HT-29 (cell line): Measurements from ENCODE around the gene CD200. TPM values are rescaled to one million over a fixed set of nuclear protein-coding genes. Genes with fewer than 3 reads are reported as not detected.
"Not testable (repeated sequence)": the region's sequence is repeated elsewhere in the genome, so short reads cannot be mapped to it uniquely, and the experiment has no call there.

Source experiments
- DNase-seq: peaks from one replicate; pipeline ENCODE4 v3.0.0-alpha.2; 2015; ENCODE audit warnings: low spot score
- total RNA-seq: library from RNA; depleted of rRNA; stranded (reverse); fragments of >200 nt; shearing (Covaris generic); gene quantifications from 2 replicates; pipeline ENCODE4 v1.2.3, GENCODE V29; 2014

CD200 gene
- total RNA-seq, 1 experiment from 2014 or later = 0.71 TPM

- DNase-seq = no peak
Measured at GRCh38 chr3:112357930-112358780, 25.2 kb downstream of the CD200 start.

- DNase-seq = no peak
Measured at GRCh38 chr3:112360561-112360960, 27.6 kb downstream of the CD200 start.

GRCh38 chr3:112362221-112362620 is 29.3 kb downstream of the CD200 start:
- DNase-seq = no peak

GRCh38 chr3:112364291-112364690 is 31.3 kb downstream of the CD200 start:
- no peak for DNase-seq

GRCh38 chr3:112365035-112365434 is 32.1 kb downstream of the CD200 start:
- DNase-seq = no peak

GRCh38 chr3:112365636-112366035 is 32.7 kb downstream of the CD200 start:
- DNase-seq = no peak

- no peak for DNase-seq
Measured at GRCh38 chr3:112366522-112366921, 33.6 kb downstream of the CD200 start.

- DNase-seq = no peak
Measured at GRCh38 chr3:112371569-112371968, 38.6 kb downstream of the CD200 start.

- DNase-seq = no peak
Measured at GRCh38 chr3:112372396-112372795, 39.4 kb downstream of the CD200 start.

- no peak for DNase-seq
Measured at GRCh38 chr3:112373476-112373875, 40.5 kb downstream of the CD200 start.

GRCh38 chr3:112373924-112374323 is 41.0 kb downstream of the CD200 start:
- DNase-seq = no peak

GRCh38 chr3:112374333-112374734 is 41.4 kb downstream of the CD200 start:
- DNase-seq = no peak

- no peak for DNase-seq
Measured at GRCh38 chr3:112375117-112375516, 42.2 kb downstream of the CD200 start.

- DNase-seq = no peak
Measured at GRCh38 chr3:112376241-112376911, 43.4 kb downstream of the CD200 start.

GRCh38 chr3:112376992-112377391 is 44.0 kb downstream of the CD200 start:
- DNase-seq = no peak

GRCh38 chr3:112377568-112378071 is 44.7 kb downstream of the CD200 start:
- no peak for DNase-seq

- DNase-seq = not testable (repeated sequence)
Measured at GRCh38 chr3:112378347-112378746, 45.4 kb downstream of the CD200 start.

- DNase-seq = no peak
Measured at GRCh38 chr3:112379020-112379690, 46.2 kb downstream of the CD200 start.

- no peak for DNase-seq
Measured at GRCh38 chr3:112381673-112382542, 49.0 kb downstream of the CD200 start.

GRCh38 chr3:112382543-112383160 is 49.7 kb downstream of the CD200 start:
- no peak for DNase-seq

- DNase-seq = no peak
Measured at GRCh38 chr3:112384769-112385168, 51.8 kb downstream of the CD200 start.
